ENCODE measurements around the gene ZNF552. TPM values are rescaled to one million over a fixed set of nuclear protein-coding genes. Genes with fewer than 3 reads are reported as not detected.

Gene ZNF552
- total and polyA plus RNA-seq, 2 of the 13 experiments (the other 11 are each of a cell fraction or from before 2014, with no cell fraction given) = 8.1 to 16.6 TPM

- TF ChIP-seq CAMTA2 (CRISPR knock-in tag; IDR thresholded peaks at IDR 0.05; ENCODE audit: borderline replicate concordance) (no peak), HNF4A (CRISPR knock-in tag; IDR thresholded peaks at IDR 0.05) (peak; percentile 26; the same call in 1 of the 2 replicates)
- TF ChIP-seq, protein P1, sequence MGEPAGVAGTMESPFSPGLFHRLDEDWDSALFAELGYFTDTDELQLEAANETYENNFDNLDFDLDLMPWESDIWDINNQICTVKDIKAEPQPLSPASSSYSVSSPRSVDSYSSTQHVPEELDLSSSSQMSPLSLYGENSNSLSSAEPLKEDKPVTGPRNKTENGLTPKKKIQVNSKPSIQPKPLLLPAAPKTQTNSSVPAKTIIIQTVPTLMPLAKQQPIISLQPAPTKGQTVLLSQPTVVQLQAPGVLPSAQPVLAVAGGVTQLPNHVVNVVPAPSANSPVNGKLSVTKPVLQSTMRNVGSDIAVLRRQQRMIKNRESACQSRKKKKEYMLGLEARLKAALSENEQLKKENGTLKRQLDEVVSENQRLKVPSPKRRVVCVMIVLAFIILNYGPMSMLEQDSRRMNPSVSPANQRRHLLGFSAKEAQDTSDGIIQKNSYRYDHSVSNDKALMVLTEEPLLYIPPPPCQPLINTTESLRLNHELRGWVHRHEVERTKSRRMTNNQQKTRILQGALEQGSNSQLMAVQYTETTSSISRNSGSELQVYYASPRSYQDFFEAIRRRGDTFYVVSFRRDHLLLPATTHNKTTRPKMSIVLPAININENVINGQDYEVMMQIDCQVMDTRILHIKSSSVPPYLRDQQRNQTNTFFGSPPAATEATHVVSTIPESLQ (CRISPR knock-in tag; conservative IDR thresholded peaks at IDR 0.05) = no peak
These were observed 4.9 kb upstream of the ZNF552 start (continued) for GRCh38 chr19:57819475-57820148.

GRCh38 chr19:57818378-57818777 lies 3.7 kb upstream of the ZNF552 start:
- Histone ChIP-seq H3K4me3 (replicated peaks in 1 of 3; ENCODE audit: insufficient read depth in 1 of 3, low read depth in 2 of 3, low read length in 3 of 3) (no peak overlapping the region), H3K4me1 (ENCODE audit: insufficient read depth, low read length) (peaks cover 54% of the 10 kb centered on the region), H3K9me3 (ENCODE audit: low read length) (no peaks in the 10 kb centered on the region), H2AFZ (ENCODE audit: low read length) (no peak overlapping the region), H3K79me2 (ENCODE audit: insufficient read depth, low read length) (peaks cover 45% of the 10 kb centered on the region), H3K36me3 (replicated peaks in 1 of 2; ENCODE audit: control insufficient read depth in 1 of 2, insufficient read depth in 2 of 2, low read length in 2 of 2) (0 out of 5 replicates have a peak, but pooled peaks cover 0 to 3% of the 10 kb centered on the region in 2 experiments), H3K27ac (ENCODE audit: extremely low read length, insufficient read depth, low read length) (peak overlapping the region; percentile 90), H3K9ac (ENCODE audit: insufficient read depth, low read depth, low read length) (peak overlapping the region; percentile 98; the same call in 1 of the 2 replicates), H4K20me1 (ENCODE audit: insufficient read depth, low read length) (peaks cover 4% of the 10 kb centered on the region; the same call in 1 of the 2 replicates), H3K4me2 (ENCODE audit: low read depth, low read length) (peak overlapping the region; percentile 62; the same call in 1 of the 2 replicates), H3K27me3 (ENCODE audit: control insufficient read depth in 1 of 2, insufficient read depth in 2 of 2, low read length in 2 of 2) (no peaks in the 10 kb centered on the region; a peak in 1 of 5 replicates)
- TF ChIP-seq ZBTB43 (CRISPR knock-in tag; conservative IDR thresholded peaks at IDR 0.05) (no peak), HMG20B (CRISPR knock-in tag; conservative IDR thresholded peaks at IDR 0.05) (no peak), GZF1 (CRISPR knock-in tag; IDR thresholded peaks at IDR 0.05) (no peak), ZGPAT (CRISPR knock-in tag; IDR thresholded peaks at IDR 0.05) (no peak), ZFY (CRISPR knock-in tag; IDR thresholded peaks at IDR 0.05) (0 out of 2 replicates have a peak, but pooled peaks have one; percentile 20)
- intact Hi-C loops (cut with micrococcal nuclease; ENCODE audit: unreplicated experiment) (loop anchor here (2.0 kb wide), 1 partner anchor 72 kb away; the partner anchor contains the start of gene ZNF776), in situ Hi-C loops (cut with HindIII; ENCODE audit: extremely low pct_ligation_motif_present, low pct_unique_long_range_greater_than_20kb) (no loop called here)
- DNase-seq (ENCODE audit: low spot score) (peak; percentile 10), FAIRE-seq (no peak), ATAC-seq (no peak)
- no TSS peak for BruUV-seq (replicated peaks)
- POLR2A ChIA-PET = interaction anchor here (1.6 kb wide), 3 partner anchors 31 to 137 kb away, joined by 9 to 16 read pairs (median 13); partner anchors contain the start of genes ZNF551, ZNF587 and ZNF776
- WGBS (ENCODE audit: low lambda C conversion rate) = 88% methylated on average over 7 of the region's 7 CpGs
- CTCF ChIA-PET (ENCODE audit: low intra/inter-chr PET ratio, low total read pairs) = no interaction called here
